Activated naive CD8-positive, alpha-beta T cell (primary cell): ENCODE measurements around the gene NLE1.
A peak's percentile ranks its signal among the peaks of the same experiment; 100 is the strongest.

Source experiments
- H3K27ac Mint-ChIP-seq: one replicate; pipeline ENCODE4 v1.8.0; 2021; ENCODE audit warnings: mixed read lengths
- H3K27me3 Mint-ChIP-seq: one replicate; pipeline ENCODE4 v1.8.0; 2021; ENCODE audit warnings: mixed read lengths
- H3K36me3 Mint-ChIP-seq: one replicate; pipeline ENCODE4 v1.8.0; 2021; ENCODE audit warnings: mixed read lengths
- H3K4me1 Mint-ChIP-seq: one replicate; pipeline ENCODE4 v1.8.0; 2021; ENCODE audit warnings: low read depth, mixed read lengths
- H3K4me3 Mint-ChIP-seq: one replicate; pipeline ENCODE4 v1.8.0; 2021; ENCODE audit warnings: mild to moderate bottlenecking, mixed read lengths
- H3K9me3 Mint-ChIP-seq: one replicate; pipeline ENCODE4 v1.8.0; 2021; ENCODE audit warnings: low read depth, mixed read lengths

Gene NLE1

DNA sequence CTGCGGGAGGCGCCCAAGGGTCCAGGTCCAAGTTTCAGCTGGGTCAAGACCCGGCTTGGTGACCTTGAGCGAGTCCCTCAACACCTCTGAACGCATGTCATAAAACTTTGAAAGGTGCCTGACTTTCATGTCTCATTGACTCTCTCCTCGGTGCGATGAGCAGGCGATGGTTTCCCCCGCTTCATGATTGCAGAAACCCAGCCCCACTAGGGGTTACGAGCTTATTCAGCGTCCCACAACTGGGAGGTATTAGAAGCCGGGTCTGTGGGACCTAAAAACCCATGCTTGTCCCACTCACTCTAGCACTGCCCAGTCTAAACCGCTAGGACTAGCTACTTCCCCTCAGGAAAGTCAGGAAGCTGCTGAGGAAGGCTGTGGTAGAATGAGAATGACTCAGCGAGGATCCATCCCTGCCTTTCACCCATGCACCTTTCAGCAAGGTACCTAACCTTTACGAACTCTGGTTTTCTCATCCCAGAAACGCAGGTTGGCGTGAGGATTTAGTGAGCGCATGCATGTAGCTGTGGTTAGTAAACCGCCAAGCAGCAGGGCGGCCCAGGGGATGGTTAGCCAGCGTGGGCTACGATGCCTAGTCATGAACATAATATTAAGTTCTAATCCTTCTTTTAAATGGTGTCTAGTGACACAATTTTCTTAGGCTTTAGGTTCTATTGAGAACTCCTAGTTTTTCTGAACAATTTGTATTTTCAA is 52.4 kb downstream of the NLE1 start:
- H3K4me1 Mint-ChIP-seq = peaks cover 49% of the 10 kb centered on the region
- no peaks in the 10 kb centered on the region for H3K36me3 Mint-ChIP-seq
- no peaks in the 10 kb centered on the region for H3K27me3 Mint-ChIP-seq
- H3K27ac Mint-ChIP-seq = peak overlapping the region; percentile 96
- no peaks in the 10 kb centered on the region for H3K9me3 Mint-ChIP-seq
- peak overlapping the region; percentile 89 for H3K4me3 Mint-ChIP-seq

DNA sequence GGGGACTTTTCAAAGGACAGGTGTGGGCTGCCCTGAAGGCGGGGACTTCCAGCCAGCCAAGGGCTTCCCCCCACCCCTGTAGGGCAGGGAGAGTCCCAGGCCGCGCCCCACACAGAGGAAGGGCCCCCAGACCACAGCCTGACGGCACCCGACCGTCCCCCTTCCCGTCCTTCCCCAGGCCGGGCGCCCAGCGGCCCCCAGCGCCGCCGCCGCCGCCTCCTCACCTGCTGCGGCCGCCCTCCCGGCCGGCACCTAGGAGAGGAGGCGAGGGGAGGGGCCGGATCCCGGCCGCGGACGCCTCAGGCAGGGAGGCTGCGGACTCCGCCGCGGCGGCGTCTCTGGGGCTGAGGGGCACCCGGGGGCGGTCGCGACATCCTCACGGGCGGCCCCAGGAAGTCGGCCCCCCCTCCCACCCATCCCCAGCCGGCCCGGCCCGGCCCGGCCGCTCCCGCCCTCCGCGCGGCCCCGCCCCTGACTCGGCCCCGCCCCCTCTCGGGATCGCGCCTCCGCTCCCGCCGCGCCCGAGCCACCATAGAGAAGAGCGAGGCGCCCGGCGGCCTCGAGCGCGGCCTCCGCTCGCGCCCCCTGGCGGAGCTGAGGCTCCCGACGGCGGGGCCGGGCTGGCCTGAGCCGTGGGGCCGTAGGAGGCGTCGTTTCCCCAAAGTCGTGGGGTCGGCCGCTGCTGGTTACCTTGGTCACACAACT is 53.1 kb downstream of the NLE1 start:
- peaks cover 49% of the 10 kb centered on the region for H3K4me1 Mint-ChIP-seq
- no peaks in the 10 kb centered on the region for H3K27me3 Mint-ChIP-seq
- peak overlapping the region; percentile 96 for H3K27ac Mint-ChIP-seq
- H3K4me3 Mint-ChIP-seq = peak overlapping the region; percentile 93
- no peaks in the 10 kb centered on the region for H3K36me3 Mint-ChIP-seq
- no peaks in the 10 kb centered on the region for H3K9me3 Mint-ChIP-seq

DNA sequence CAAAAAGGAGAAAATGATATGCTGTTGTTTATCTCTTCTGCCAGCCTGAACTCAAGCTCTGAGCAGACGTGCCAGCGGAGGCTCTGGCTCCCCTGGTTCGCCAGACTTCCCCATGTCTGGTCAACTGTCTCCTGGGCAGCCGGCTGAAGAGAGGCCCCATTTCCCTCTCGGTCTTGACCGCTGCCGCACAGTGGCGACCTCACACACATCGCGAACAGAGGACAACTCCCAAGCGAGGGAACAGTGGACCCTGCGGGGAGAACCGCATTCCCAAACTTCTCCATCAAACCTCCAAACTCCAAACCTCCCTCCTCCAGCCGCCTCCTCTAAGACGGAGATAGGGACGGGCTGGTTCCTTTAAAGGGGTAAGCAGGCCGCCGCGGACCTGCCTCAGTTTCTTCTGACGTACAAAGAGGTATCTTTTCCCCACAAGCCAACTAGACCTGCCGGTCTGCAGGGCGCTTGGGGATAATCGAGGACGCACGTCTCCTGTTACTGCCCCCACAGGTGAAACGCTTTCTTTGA is 53.7 kb downstream of the NLE1 start:
- peak overlapping the region; percentile 93 for H3K4me3 Mint-ChIP-seq
- H3K27me3 Mint-ChIP-seq = no peaks in the 10 kb centered on the region
- H3K9me3 Mint-ChIP-seq = no peaks in the 10 kb centered on the region
- H3K27ac Mint-ChIP-seq = peak overlapping the region; percentile 93
- no peaks in the 10 kb centered on the region for H3K36me3 Mint-ChIP-seq
- peaks cover 53% of the 10 kb centered on the region for H3K4me1 Mint-ChIP-seq

DNA sequence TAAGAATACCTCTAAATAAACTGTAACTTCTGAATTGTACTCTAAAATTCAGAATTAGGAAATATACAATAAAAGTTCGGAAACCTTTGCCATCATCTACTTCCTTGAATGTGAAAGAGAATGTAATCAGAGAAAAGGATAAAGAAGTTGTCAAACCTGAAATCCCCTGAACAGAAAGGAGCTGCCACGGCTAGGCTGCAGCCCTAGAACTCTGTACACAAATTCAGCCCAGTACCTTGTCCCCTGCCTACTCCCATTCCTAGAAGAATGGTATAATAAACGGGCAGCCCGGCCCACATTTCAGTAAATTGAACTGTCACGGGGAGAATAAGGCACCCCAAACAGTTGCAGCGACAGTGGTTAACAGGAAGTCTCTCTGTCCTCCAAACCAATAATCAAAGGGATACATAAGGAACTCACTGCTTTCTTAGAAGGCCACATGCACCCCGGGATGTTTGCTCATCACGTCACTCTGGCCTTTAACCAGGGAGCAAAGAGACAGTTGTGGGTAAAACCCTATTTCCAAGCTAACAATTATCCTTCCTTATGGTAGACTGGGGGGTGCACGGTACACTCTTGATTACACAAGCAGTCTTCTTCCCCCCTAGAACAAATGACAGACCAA is 54.3 kb downstream of the NLE1 start:
- H3K9me3 Mint-ChIP-seq = no peaks in the 10 kb centered on the region
- peak overlapping the region; percentile 93 for H3K4me3 Mint-ChIP-seq
- H3K36me3 Mint-ChIP-seq = no peaks in the 10 kb centered on the region
- peaks cover 59% of the 10 kb centered on the region for H3K4me1 Mint-ChIP-seq
- no peaks in the 10 kb centered on the region for H3K27me3 Mint-ChIP-seq
- H3K27ac Mint-ChIP-seq = peak overlapping the region; percentile 93

DNA sequence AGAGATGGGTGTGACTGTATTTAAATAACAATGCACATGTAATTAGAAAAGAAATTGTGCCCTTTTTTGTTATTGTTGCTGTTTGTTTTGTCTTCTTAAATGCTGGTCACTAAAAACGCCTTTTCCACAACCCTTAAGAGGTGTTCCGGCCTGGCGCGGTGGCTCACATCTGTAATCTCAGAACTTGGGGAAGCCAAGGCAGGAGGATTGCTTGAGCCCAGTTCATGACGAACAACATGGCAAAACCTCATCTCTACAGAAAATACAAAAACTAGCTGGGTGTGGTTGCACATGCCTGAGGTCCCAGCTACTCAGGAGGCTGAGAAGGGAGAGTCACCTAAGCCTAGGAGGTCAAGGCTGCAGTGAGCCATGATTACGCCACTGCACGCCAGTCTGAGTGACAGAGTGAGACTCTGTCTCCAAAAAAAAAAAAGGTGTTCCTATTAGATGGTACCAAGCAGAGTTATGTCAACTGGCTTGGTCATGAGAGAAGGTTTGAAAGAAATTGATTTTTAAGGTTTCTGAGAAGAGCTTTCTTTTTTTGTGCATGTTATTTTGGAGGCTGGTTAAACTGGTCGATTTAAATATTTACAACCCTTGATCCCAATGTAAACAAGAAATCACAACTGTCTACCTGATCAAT is 55.1 kb downstream of the NLE1 start:
- peak overlapping the region; percentile 93 for H3K4me3 Mint-ChIP-seq
- H3K36me3 Mint-ChIP-seq = no peaks in the 10 kb centered on the region
- H3K27me3 Mint-ChIP-seq = no peaks in the 10 kb centered on the region
- peaks cover 67% of the 10 kb centered on the region for H3K4me1 Mint-ChIP-seq
- peak overlapping the region; percentile 93 for H3K27ac Mint-ChIP-seq
- no peaks in the 10 kb centered on the region for H3K9me3 Mint-ChIP-seq

DNA sequence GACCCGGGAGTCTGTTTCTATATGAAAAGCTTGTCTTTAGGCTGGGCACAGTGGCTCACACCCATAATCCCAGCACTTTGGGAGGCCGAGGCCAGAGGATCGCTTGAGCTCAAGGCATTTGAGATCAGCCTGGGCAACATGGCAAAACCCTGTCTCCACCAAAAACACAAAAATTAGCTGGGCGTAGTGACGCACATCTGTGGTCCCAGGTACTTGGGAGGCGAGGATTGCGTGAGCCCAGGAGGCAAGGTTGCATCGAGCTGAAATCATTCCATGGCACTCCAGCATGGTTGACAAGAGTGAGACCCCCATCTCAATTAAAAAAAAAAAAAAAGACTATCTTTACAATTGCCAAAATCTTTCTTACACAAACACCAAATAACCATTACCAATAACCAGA is 55.9 kb downstream of the NLE1 start:
- Mint-ChIP-seq H3K9me3 (no peaks in the 10 kb centered on the region), H3K4me1 (peaks cover 74% of the 10 kb centered on the region), H3K27ac (no peak overlapping the region), H3K4me3 (no peak overlapping the region), H3K36me3 (no peaks in the 10 kb centered on the region), H3K27me3 (no peaks in the 10 kb centered on the region)

- no peak overlapping the region for H3K4me3 Mint-ChIP-seq
- peak overlapping the region; percentile 55 for H3K27ac Mint-ChIP-seq
These were observed 57.1 kb downstream of the NLE1 start for GRCh38 chr17:35084987-35085386.

GRCh38 chr17:35083071-35083470 is 59.0 kb downstream of the NLE1 start:
- Mint-ChIP-seq H3K27ac (peak overlapping the region; percentile 87), H3K36me3 (no peaks in the 10 kb centered on the region), H3K27me3 (no peaks in the 10 kb centered on the region), H3K4me3 (peak overlapping the region; percentile 38), H3K9me3 (no peaks in the 10 kb centered on the region), H3K4me1 (peaks cover 77% of the 10 kb centered on the region)

More at GRCh38 chr17:35084987-35085386, 57.1 kb downstream of the NLE1 start:
- H3K9me3 Mint-ChIP-seq = no peaks in the 10 kb centered on the region
- H3K27me3 Mint-ChIP-seq = no peaks in the 10 kb centered on the region
- H3K36me3 Mint-ChIP-seq = no peaks in the 10 kb centered on the region
- peaks cover 77% of the 10 kb centered on the region for H3K4me1 Mint-ChIP-seq

- Mint-ChIP-seq H3K9me3 (no peaks in the 10 kb centered on the region), H3K27me3 (no peaks in the 10 kb centered on the region), H3K27ac (peak overlapping the region; percentile 87), H3K4me3 (peak overlapping the region; percentile 70), H3K36me3 (no peaks in the 10 kb centered on the region), H3K4me1 (peaks cover 76% of the 10 kb centered on the region)
These were observed 59.9 kb downstream of the NLE1 start for GRCh38 chr17:35082073-35082657.

- no peaks in the 10 kb centered on the region for H3K36me3 Mint-ChIP-seq
- peaks cover 75% of the 10 kb centered on the region for H3K4me1 Mint-ChIP-seq
- no peaks in the 10 kb centered on the region for H3K27me3 Mint-ChIP-seq
- peak overlapping the region; percentile 23 for H3K4me3 Mint-ChIP-seq
- no peak overlapping the region for H3K27ac Mint-ChIP-seq
- no peaks in the 10 kb centered on the region for H3K9me3 Mint-ChIP-seq
These were observed 60.5 kb downstream of the NLE1 start for GRCh38 chr17:35081638-35082037.

GRCh38 chr17:35080536-35080935 is 61.6 kb downstream of the NLE1 start:
- no peaks in the 10 kb centered on the region for H3K27me3 Mint-ChIP-seq
- peak overlapping the region; percentile 59 for H3K27ac Mint-ChIP-seq
- peaks cover 68% of the 10 kb centered on the region for H3K4me1 Mint-ChIP-seq
- H3K9me3 Mint-ChIP-seq = no peaks in the 10 kb centered on the region
- H3K36me3 Mint-ChIP-seq = no peaks in the 10 kb centered on the region
- no peak overlapping the region for H3K4me3 Mint-ChIP-seq

GRCh38 chr17:35079547-35080423 is 62.3 kb downstream of the NLE1 start:
- Mint-ChIP-seq H3K27me3 (no peaks in the 10 kb centered on the region), H3K4me1 (peaks cover 69% of the 10 kb centered on the region), H3K9me3 (no peaks in the 10 kb centered on the region), H3K36me3 (no peaks in the 10 kb centered on the region), H3K27ac (peak overlapping the region; percentile 10), H3K4me3 (no peak overlapping the region)
